HepG2 (cell line): ENCODE data around the gene CEP57L1. TPM values are rescaled to one million over a fixed set of nuclear protein-coding genes. Genes with fewer than 3 reads are reported as not detected.
A peak's percentile ranks its signal among the peaks of the same experiment; 100 is the strongest.

Experiments
- HNRNPL ChIP-seq: fragments of 200-400 bp; formaldehyde crosslinking; IDR thresholded peaks from 2 replicates; pipeline ENCODE4 v1.6.1; 2017; ENCODE audit warnings: mild to moderate bottlenecking, low read depth, low read length
- KDM2A ChIP-seq: sonication (generic); formaldehyde crosslinking; IDR thresholded peaks from 2 replicates; pipeline ENCODE4 v1.4.0; 2020; ENCODE audit warnings: low read depth, missing genetic modification reagents, borderline replicate concordance
- KMT2A ChIP-seq: sonication (generic); formaldehyde crosslinking; IDR thresholded peaks from 2 replicates; pipeline ENCODE4 v1.4.0; 2020; ENCODE audit warnings: missing genetic modification reagents
- MAFF ChIP-seq: IDR thresholded peaks from 2 replicates; pipeline ENCODE4 v1.6.1; 2011; ENCODE audit warnings: low read depth, low read length, improper control_type of control experiment
- NCOA5 ChIP-seq: sonication (generic); formaldehyde crosslinking; IDR thresholded peaks from 2 replicates; pipeline ENCODE4 v1.4.0; 2020; ENCODE audit warnings: missing genetic modification reagents
- RAD21 ChIP-seq: fragments of 450-650 bp; formaldehyde crosslinking; IDR thresholded peaks from 2 replicates; pipeline ENCODE4 v1.5.0; 2020; ENCODE audit warnings: mild to moderate bottlenecking
- RNF219 ChIP-seq: sonication (generic); formaldehyde crosslinking; IDR thresholded peaks from 2 replicates; pipeline ENCODE4 v1.5.0; 2020; ENCODE audit warnings: mild to moderate bottlenecking, missing genetic modification reagents
- SMC3 ChIP-seq: IDR thresholded peaks from 2 replicates; pipeline ENCODE4 v1.6.1; 2011; ENCODE audit warnings: low read length, improper control_type of control experiment
- SRSF1 ChIP-seq: fragments of 200-400 bp; formaldehyde crosslinking; optimal IDR thresholded peaks from 2 replicates; pipeline ENCODE3; 2017; ENCODE audit warnings: mild to moderate bottlenecking, low read depth, low read length, moderate library complexity
- ZGPAT ChIP-seq: IDR thresholded peaks from 2 replicates; pipeline ENCODE4 v1.6.1; 2016; ENCODE audit warnings: mild to moderate bottlenecking
- ZMYM3 ChIP-seq: sonication (generic); formaldehyde crosslinking; IDR thresholded peaks from 2 replicates; pipeline ENCODE4 v1.5.1; 2020; ENCODE audit warnings: mild to moderate bottlenecking, missing genetic modification reagents
- ZNF580 ChIP-seq: IDR thresholded peaks from 2 replicates; pipeline ENCODE4 v1.6.1; 2016; ENCODE audit warnings: low read depth, borderline replicate concordance
- ZNF598 ChIP-seq: sonication (generic); formaldehyde crosslinking; IDR thresholded peaks from 2 replicates; pipeline ENCODE4 v1.5.1; 2020; ENCODE audit warnings: mild to moderate bottlenecking, missing genetic modification reagents, borderline replicate concordance
- ZNF839 ChIP-seq: sonication (generic); formaldehyde crosslinking; IDR thresholded peaks from 2 replicates; pipeline ENCODE4 v1.4.0; 2020; ENCODE audit warnings: missing genetic modification reagents, mild to moderate bottlenecking, borderline replicate concordance
- polyA plus RNA-seq, 8 experiments: library from polyadenylated mRNA; depleted of rRNA in 3 of 8; stranded (reverse) in 7 of 8; unstranded in 1 of 8; fragments of >200 nt; fragmentation: Illumina TruSeq in 4 of 8; extraction: Trizol in 4 of 8; gene quantifications; 2 replicates each; pipeline versions ENCODE4 v1.2.1 to v1.2.3, GENCODE V29; 2011 to 2016; ENCODE audit warnings: low read depth in 4 of 8, missing spikeins in 1 of 8, mixed read lengths in 1 of 8; ENCODE audit not compliant: insufficient read depth in 1 of 8
- total RNA-seq, 5 experiments: library from RNA; depleted of rRNA; stranded (reverse); fragments of >200 nt; fragmentation: Illumina TruSeq; extraction: Trizol; gene quantifications; 2 replicates each; pipeline ENCODE4 v1.2.3, GENCODE V29; 2016; ENCODE audit warnings: low read depth in 1 of 5
- TF ChIP-seq, protein P1 (sequence below): sonication (generic); formaldehyde crosslinking; IDR thresholded peaks from 2 replicates; pipeline ENCODE4 v1.4.0; 2020; ENCODE audit warnings: missing genetic modification reagents

CEP57L1 gene
- total and polyA plus RNA-seq, 2 of the 13 experiments (the other 11 are each of a cell fraction or from before 2014, with no cell fraction given): 7.7 to 15.5 TPM

DNA sequence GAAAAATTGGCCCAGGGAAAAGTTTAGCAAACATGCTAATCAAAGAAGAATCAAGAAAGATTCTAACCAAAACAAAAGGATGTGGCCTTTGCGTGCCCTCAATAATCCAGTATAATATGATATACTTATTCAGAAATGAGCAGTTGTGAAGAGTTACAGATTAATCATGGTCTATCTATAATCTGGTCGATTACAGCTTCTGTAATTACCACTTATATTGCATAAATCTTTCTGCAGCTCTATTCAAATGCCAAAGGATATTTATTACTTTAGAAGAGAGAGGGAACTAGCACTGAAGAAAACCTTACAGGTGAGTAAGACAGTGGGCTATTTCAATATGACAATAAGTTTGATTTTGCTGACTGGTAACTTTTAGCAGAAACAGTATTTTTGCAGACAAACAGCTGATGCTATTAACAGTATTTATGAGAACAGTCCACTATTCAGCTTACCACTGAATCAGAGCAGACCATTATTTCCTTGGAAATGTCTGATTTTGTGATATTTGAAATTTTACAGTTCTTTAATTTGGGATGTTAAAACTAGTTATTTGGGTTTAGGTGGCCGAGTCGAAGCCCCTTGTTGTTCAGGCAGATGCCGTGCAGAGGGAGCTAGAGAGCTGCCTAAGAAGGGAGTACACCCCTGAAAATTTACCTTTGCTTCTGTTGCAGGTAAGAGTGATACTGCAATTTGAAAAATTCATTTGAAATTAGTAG is 92.2 kb downstream of the CEP57L1 start (continued):
- no peak for TF ChIP-seq ZNF598 (CRISPR knock-in tag)
- TF ChIP-seq HNRNPL: no peak
- TF ChIP-seq, protein P1, sequence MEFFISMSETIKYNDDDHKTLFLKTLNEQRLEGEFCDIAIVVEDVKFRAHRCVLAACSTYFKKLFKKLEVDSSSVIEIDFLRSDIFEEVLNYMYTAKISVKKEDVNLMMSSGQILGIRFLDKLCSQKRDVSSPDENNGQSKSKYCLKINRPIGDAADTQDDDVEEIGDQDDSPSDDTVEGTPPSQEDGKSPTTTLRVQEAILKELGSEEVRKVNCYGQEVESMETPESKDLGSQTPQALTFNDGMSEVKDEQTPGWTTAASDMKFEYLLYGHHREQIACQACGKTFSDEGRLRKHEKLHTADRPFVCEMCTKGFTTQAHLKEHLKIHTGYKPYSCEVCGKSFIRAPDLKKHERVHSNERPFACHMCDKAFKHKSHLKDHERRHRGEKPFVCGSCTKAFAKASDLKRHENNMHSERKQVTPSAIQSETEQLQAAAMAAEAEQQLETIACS (CRISPR knock-in tag): no peak
- TF ChIP-seq ZMYM3 (CRISPR knock-in tag): no peak
- TF ChIP-seq NCOA5 (CRISPR knock-in tag): no peak
- TF ChIP-seq RAD21 (CRISPR knock-in tag): peak; percentile 83
- no peak for TF ChIP-seq ZNF839 (CRISPR knock-in tag)
- TF ChIP-seq ZNF580 (CRISPR knock-in tag): 0 out of 2 replicates have a peak, but pooled peaks have one; percentile 29
- no peak for TF ChIP-seq ZGPAT (CRISPR knock-in tag)
- TF ChIP-seq KDM2A (CRISPR knock-in tag): no peak
- no peak for TF ChIP-seq SRSF1
- peak; percentile 95 for TF ChIP-seq MAFF
- peak; percentile 96 for TF ChIP-seq SMC3
- no peak for TF ChIP-seq KMT2A
- TF ChIP-seq RNF219 (CRISPR knock-in tag): no peak
